MG63 (cell line): ENCODE data around the gene ILK. TPM values are rescaled to one million over a fixed set of nuclear protein-coding genes. Genes with fewer than 3 reads are reported as not detected.

Experiments used
- DNase-seq: peaks from one replicate; pipeline ENCODE4 v3.0.0-alpha.2; 2020
- H3K27me3 ChIP-seq: fragments of 250-450 bp; sonication (Bioruptor Pico); 2 replicates; pipeline ENCODE4 v1.5.1; 2020; ENCODE audit warnings: mild to moderate bottlenecking, moderate library complexity
- H3K36me3 ChIP-seq: fragments of 250-450 bp; sonication (Bioruptor Pico); 2 replicates; pipeline ENCODE4 v1.5.1; 2020; ENCODE audit warnings: mild to moderate bottlenecking, moderate library complexity
- H3K4me3 ChIP-seq: fragments of 250-450 bp; sonication (Bioruptor Pico); 2 replicates; pipeline ENCODE4 v1.5.1; 2020; ENCODE audit warnings: mild to moderate bottlenecking, moderate library complexity
- H3K9me3 ChIP-seq: fragments of 250-450 bp; sonication (Bioruptor Pico); 2 replicates; pipeline ENCODE4 v1.5.1; 2020; ENCODE audit warnings: mild to moderate bottlenecking, moderate library complexity
- total RNA-seq: library from RNA; depleted of rRNA; stranded (reverse); fragments of >200 nt; shearing (Covaris generic); gene quantifications from 2 replicates; pipeline ENCODE4 v1.2.3, GENCODE V29; 2014; ENCODE audit warnings: low replicate concordance; rRNA removed

The ILK gene
- 92.9 and 136 TPM in 2 replicates for total RNA-seq

- DNase-seq = peak; percentile 89
- H3K36me3 ChIP-seq = peaks cover 77% of the 10 kb centered on the region
Observed at GRCh38 chr11:6603287-6604080, at the start of gene ILK, which contains the start of gene RRP8. TSS of gene ILK (plus strand) at chr11:6603774. CDS start at chr11:6604272, 498 bp downstream. TSS of gene RRP8 (minus strand) at chr11:6603616. CDS start at chr11:6603502, 114 bp downstream.

GRCh38 chr11:6554828-6555706, 48.5 kb upstream of the ILK start:
- no peak for DNase-seq
- Histone ChIP-seq H3K27me3 (no peaks in the 10 kb centered on the region), H3K4me3 (no peak overlapping the region), H3K36me3 (no peaks in the 10 kb centered on the region), H3K9me3 (no peaks in the 10 kb centered on the region)

More at GRCh38 chr11:6603287-6604080, at the start of gene ILK, which contains the start of gene RRP8:
- no peaks in the 10 kb centered on the region for H3K9me3 ChIP-seq
- H3K4me3 ChIP-seq = peak within 1 kb of the TSS; percentile 100
- H3K27me3 ChIP-seq = no peaks in the 10 kb centered on the region

- no peaks in the 10 kb centered on the region for H3K9me3 ChIP-seq
- no peak overlapping the region for H3K4me3 ChIP-seq
- H3K36me3 ChIP-seq = no peaks in the 10 kb centered on the region
- no peaks in the 10 kb centered on the region for H3K27me3 ChIP-seq
- DNase-seq = no peak
Observed at GRCh38 chr11:6556139-6556949, 47.2 kb upstream of the ILK start.

- no peaks in the 10 kb centered on the region for H3K27me3 ChIP-seq
- no peak overlapping the region for H3K4me3 ChIP-seq
- H3K9me3 ChIP-seq = no peaks in the 10 kb centered on the region
- no peaks in the 10 kb centered on the region for H3K36me3 ChIP-seq
- no peak for DNase-seq
Observed at GRCh38 chr11:6557063-6557462, 46.5 kb upstream of the ILK start.

GRCh38 chr11:6557761-6558674, 45.6 kb upstream of the ILK start:
- Histone ChIP-seq H3K9me3 (no peaks in the 10 kb centered on the region), H3K4me3 (no peak overlapping the region), H3K36me3 (no peaks in the 10 kb centered on the region), H3K27me3 (no peaks in the 10 kb centered on the region)
- DNase-seq = no peak

GRCh38 chr11:6559369-6559768, 44.2 kb upstream of the ILK start:
- H3K27me3 ChIP-seq = no peaks in the 10 kb centered on the region
- H3K9me3 ChIP-seq = no peaks in the 10 kb centered on the region
- H3K36me3 ChIP-seq = no peaks in the 10 kb centered on the region
- DNase-seq = no peak
- H3K4me3 ChIP-seq = no peak overlapping the region

- Histone ChIP-seq H3K36me3 (no peaks in the 10 kb centered on the region), H3K9me3 (no peaks in the 10 kb centered on the region), H3K27me3 (no peaks in the 10 kb centered on the region), H3K4me3 (no peak overlapping the region)
- no peak for DNase-seq
Observed at GRCh38 chr11:6561288-6561687, 42.3 kb upstream of the ILK start.

GRCh38 chr11:6563121-6563619, 40.4 kb upstream of the ILK start:
- no peaks in the 10 kb centered on the region for H3K27me3 ChIP-seq
- no peaks in the 10 kb centered on the region; the same call in 1 of the 2 replicates for H3K36me3 ChIP-seq
- no peak for DNase-seq
- H3K9me3 ChIP-seq = no peaks in the 10 kb centered on the region
- no peak overlapping the region for H3K4me3 ChIP-seq

GRCh38 chr11:6563667-6564066, 39.9 kb upstream of the ILK start:
- Histone ChIP-seq H3K4me3 (no peak overlapping the region), H3K27me3 (no peaks in the 10 kb centered on the region), H3K9me3 (no peaks in the 10 kb centered on the region), H3K36me3 (no peaks in the 10 kb centered on the region; the same call in 1 of the 2 replicates)
- no peak for DNase-seq

- Histone ChIP-seq H3K9me3 (no peaks in the 10 kb centered on the region), H3K27me3 (no peaks in the 10 kb centered on the region), H3K4me3 (no peak overlapping the region), H3K36me3 (no peaks in the 10 kb centered on the region; the same call in 1 of the 2 replicates)
- no peak for DNase-seq
Observed at GRCh38 chr11:6565325-6565724, 38.2 kb upstream of the ILK start.

- no peaks in the 10 kb centered on the region for H3K9me3 ChIP-seq
- no peak for DNase-seq
- no peaks in the 10 kb centered on the region for H3K27me3 ChIP-seq
- H3K4me3 ChIP-seq = no peak overlapping the region
- peaks cover 2% of the 10 kb centered on the region for H3K36me3 ChIP-seq
Observed at GRCh38 chr11:6565988-6566703, 37.4 kb upstream of the ILK start.

GRCh38 chr11:6566704-6567370, 36.7 kb upstream of the ILK start:
- Histone ChIP-seq H3K36me3 (peaks cover 3% of the 10 kb centered on the region), H3K27me3 (no peaks in the 10 kb centered on the region)
- DNase-seq = no peak

GRCh38 chr11:6567371-6567745, 36.2 kb upstream of the ILK start:
- peaks cover 3% of the 10 kb centered on the region for H3K36me3 ChIP-seq
- no peaks in the 10 kb centered on the region for H3K27me3 ChIP-seq
- H3K4me3 ChIP-seq = no peak overlapping the region
- H3K9me3 ChIP-seq = no peaks in the 10 kb centered on the region
- DNase-seq = no peak

More at GRCh38 chr11:6566704-6567370, 36.7 kb upstream of the ILK start:
- Histone ChIP-seq H3K9me3 (no peaks in the 10 kb centered on the region), H3K4me3 (no peak overlapping the region)

GRCh38 chr11:6568191-6568918, 35.2 kb upstream of the ILK start:
- Histone ChIP-seq H3K27me3 (no peaks in the 10 kb centered on the region), H3K36me3 (peaks cover 3% of the 10 kb centered on the region), H3K4me3 (no peak overlapping the region), H3K9me3 (no peaks in the 10 kb centered on the region)
- peak; percentile 56 for DNase-seq
